Thyroid gland (tissue), 4 donors: ENCODE measurements around the gene ZFP42.

Experiments
- POLR2A ChIP-seq, 2 donors: fragments of 450-650 bp; IDR thresholded peaks; one replicate each; pipeline ENCODE4 v1.6.1; 2017; ENCODE audit warnings: antibody characterized with exemption in 2 of 2, mild to moderate bottlenecking in 2 of 2, moderate library complexity in 1 of 2
- TF ChIP-seq, protein P1 (sequence below), 6 experiments: fragments of 200-600 bp in 3 of 6; fragments of 450-650 bp in 3 of 6; sonication (generic) in 3 of 6; IDR thresholded peaks; one replicate each; pipeline ENCODE4 v1.5.1; 2016 to 2019; ENCODE audit warnings: antibody characterized with exemption in 6 of 6, mild to moderate bottlenecking in 2 of 6, inconsistent platforms in 1 of 6, moderate library complexity in 1 of 6

DNA sequence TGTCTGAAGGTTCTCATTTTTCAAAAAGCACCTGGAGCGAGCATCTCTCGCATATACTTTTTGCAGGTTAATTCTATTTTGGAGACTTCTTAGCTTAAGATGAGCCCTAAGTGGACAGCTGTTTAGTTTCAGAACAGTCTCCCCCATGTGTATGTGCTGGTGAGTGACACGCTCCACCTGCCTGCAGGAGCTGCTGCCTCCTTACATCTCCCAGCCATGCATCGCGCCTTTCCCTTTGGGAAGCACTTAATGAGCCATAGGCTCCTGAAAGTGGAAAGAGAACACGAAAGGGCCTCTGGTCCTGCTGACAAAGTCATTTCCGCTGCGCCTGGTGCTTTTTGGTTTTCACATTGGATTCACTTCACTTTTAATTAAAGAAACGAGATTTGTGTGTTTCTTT, 57.7 kb downstream of the ZFP42 start:
- TF ChIP-seq, protein P1, sequence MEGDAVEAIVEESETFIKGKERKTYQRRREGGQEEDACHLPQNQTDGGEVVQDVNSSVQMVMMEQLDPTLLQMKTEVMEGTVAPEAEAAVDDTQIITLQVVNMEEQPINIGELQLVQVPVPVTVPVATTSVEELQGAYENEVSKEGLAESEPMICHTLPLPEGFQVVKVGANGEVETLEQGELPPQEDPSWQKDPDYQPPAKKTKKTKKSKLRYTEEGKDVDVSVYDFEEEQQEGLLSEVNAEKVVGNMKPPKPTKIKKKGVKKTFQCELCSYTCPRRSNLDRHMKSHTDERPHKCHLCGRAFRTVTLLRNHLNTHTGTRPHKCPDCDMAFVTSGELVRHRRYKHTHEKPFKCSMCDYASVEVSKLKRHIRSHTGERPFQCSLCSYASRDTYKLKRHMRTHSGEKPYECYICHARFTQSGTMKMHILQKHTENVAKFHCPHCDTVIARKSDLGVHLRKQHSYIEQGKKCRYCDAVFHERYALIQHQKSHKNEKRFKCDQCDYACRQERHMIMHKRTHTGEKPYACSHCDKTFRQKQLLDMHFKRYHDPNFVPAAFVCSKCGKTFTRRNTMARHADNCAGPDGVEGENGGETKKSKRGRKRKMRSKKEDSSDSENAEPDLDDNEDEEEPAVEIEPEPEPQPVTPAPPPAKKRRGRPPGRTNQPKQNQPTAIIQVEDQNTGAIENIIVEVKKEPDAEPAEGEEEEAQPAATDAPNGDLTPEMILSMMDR (IDR thresholded peaks at IDR 0.05): no peak
- TF ChIP-seq POLR2A (IDR thresholded peaks at IDR 0.05): no peak
